B cell (primary cell): ENCODE measurements around the gene PHLDB3. TPM values are rescaled to one million over a fixed set of nuclear protein-coding genes. Genes with fewer than 3 reads are reported as not detected.
"Not testable (repeated sequence)": the region's sequence is repeated elsewhere in the genome, so short reads cannot be mapped to it uniquely, and the experiment has no call there.

ENCODE experiments used
- ATAC-seq: fragments of 200-7000 bp; cut with Tn5 transposase; one replicate; pipeline ENCODE4 v1.10.0; 2021; ENCODE audit warnings: low read depth, mild to moderate bottlenecking, moderate number of reproducible peaks, moderate library complexity
- CTCF ChIA-PET: fragments of 350-600 bp; sonication (Branson Sonifier 250); formaldehyde crosslinking; loops from one replicate; lab custom pipeline; 2021; ENCODE audit warnings: antibody characterized with exemption, inconsistent platforms; lab: Charles Lee
- POLR2A ChIA-PET: fragments of 350-600 bp; sonication (Branson Sonifier 250); formaldehyde crosslinking; loops from one replicate; lab custom pipeline; 2021; ENCODE audit warnings: antibody characterized with exemption; lab: Charles Lee
- DNase-seq: peaks from one replicate; pipeline ENCODE4 v3.0.0; 2013
- H2AFZ ChIP-seq: 2 replicates; pipeline ENCODE4 v1.6.1; 2012; ENCODE audit warnings: mild to moderate bottlenecking, low read depth, low read length; ENCODE audit not compliant: insufficient read depth, poor library complexity, severe bottlenecking
- H3K27ac ChIP-seq, 2 donors: 1 replicate in 1 of 2; 2 replicates in 1 of 2; pipeline ENCODE4 v1.5.1; 2012 to 2013; ENCODE audit warnings: low read length in 2 of 2, mild to moderate bottlenecking in 2 of 2, moderate library complexity in 1 of 2
- H3K27me3 ChIP-seq, 4 experiments: fragments of 200-600 bp in 1 of 4; sonication (generic) in 1 of 4; replicated peaks in 1 of 4; 1 replicate in 2 of 4; 2 replicates in 2 of 4; pipeline versions ENCODE4 v1.6.1 to v1.7.0; 2013 to 2016; ENCODE audit warnings: low read length in 3 of 4, mild to moderate bottlenecking in 2 of 4, mixed read lengths in 1 of 4, moderate library complexity in 1 of 4; ENCODE audit not compliant: insufficient read depth in 4 of 4, control insufficient read depth in 3 of 4; ENCODE audit errors: control extremely low read depth in 1 of 4
- H3K36me3 ChIP-seq, 2 experiments: replicated peaks in 1 of 2; 1 replicate in 1 of 2; 2 replicates in 1 of 2; pipeline versions ENCODE4 v1.6.1 to v1.7.1; 2013; ENCODE audit warnings: low read length in 1 of 2; ENCODE audit not compliant: insufficient read depth in 2 of 2, control insufficient read depth in 1 of 2; ENCODE audit errors: control extremely low read depth in 1 of 2, extremely low read depth in 1 of 2
- H3K4me1 ChIP-seq, 2 donors: fragments of 200-600 bp in 1 of 2; sonication (generic) in 1 of 2; 1 replicate in 1 of 2; 2 replicates in 1 of 2; pipeline versions ENCODE4 v1.5.1 to v1.6.1; 2013 to 2017; ENCODE audit warnings: low read length in 2 of 2; ENCODE audit not compliant: control insufficient read depth in 2 of 2, insufficient read depth in 2 of 2
- H3K4me2 ChIP-seq: replicated peaks from 2 replicates; pipeline ENCODE3; 2012; ENCODE audit warnings: mild to moderate bottlenecking, low read depth, low read length; ENCODE audit not compliant: poor library complexity, severe bottlenecking
- H3K4me3 ChIP-seq, 5 experiments: fragments of 200-600 bp in 1 of 5; sonication (generic) in 1 of 5; 1 replicate in 3 of 5; 2 replicates in 2 of 5; pipeline versions ENCODE4 v1.5.1 to v1.7.0; 2011 to 2016; ENCODE audit warnings: low read length in 4 of 5, mild to moderate bottlenecking in 4 of 5, low read depth in 2 of 5, control low read depth in 1 of 5, moderate library complexity in 1 of 5; ENCODE audit not compliant: insufficient read depth in 1 of 5; ENCODE audit errors: control extremely low read depth in 1 of 5, extremely low read depth in 1 of 5
- H3K79me2 ChIP-seq: fragments of 200-600 bp; sonication (generic); one replicate; pipeline ENCODE4 v1.6.0; 2016; ENCODE audit warnings: low read length; ENCODE audit not compliant: control insufficient read depth, insufficient read depth
- H3K9ac ChIP-seq: fragments of 200-600 bp; sonication (generic); 2 replicates; pipeline ENCODE4 v1.6.1; 2017; ENCODE audit warnings: mild to moderate bottlenecking, low read length, moderate library complexity
- H3K9me3 ChIP-seq, 3 donors: one replicate each; pipeline versions ENCODE4 v1.6.1 to v1.7.1; 2013; ENCODE audit warnings: low read length in 2 of 3; ENCODE audit not compliant: control insufficient read depth in 2 of 3, insufficient read depth in 1 of 3; ENCODE audit errors: control extremely low read depth in 1 of 3
- H4K20me1 ChIP-seq: 2 replicates; pipeline ENCODE4 v1.6.0; 2012; ENCODE audit warnings: mild to moderate bottlenecking, low read length; ENCODE audit not compliant: insufficient read depth, control insufficient read depth, poor library complexity, severe bottlenecking
- H3K27ac Mint-ChIP-seq: one replicate; pipeline ENCODE4 v1.8.0; 2021; ENCODE audit warnings: mixed read lengths
- H3K27me3 Mint-ChIP-seq: one replicate; pipeline ENCODE4 v1.8.0; 2021; ENCODE audit warnings: mixed read lengths
- H3K4me1 Mint-ChIP-seq: one replicate; pipeline ENCODE4 v1.8.0; 2021; ENCODE audit warnings: mixed read lengths
- H3K4me3 Mint-ChIP-seq: one replicate; pipeline ENCODE4 v1.8.0; 2021; ENCODE audit warnings: mixed read lengths
- H3K9me3 Mint-ChIP-seq: one replicate; pipeline ENCODE4 v1.8.0; 2022; ENCODE audit warnings: mixed read lengths; ENCODE audit not compliant: insufficient read depth
- EZH2 ChIP-seq: IDR thresholded peaks from 2 replicates; pipeline ENCODE4 v1.6.1; 2012; ENCODE audit warnings: borderline replicate concordance, low read depth, mild to moderate bottlenecking, moderate library complexity, low read length; ENCODE audit not compliant: insufficient read depth, poor library complexity, severe bottlenecking
- WGBS: methylation state at CpG from one replicate; pipeline ENCODE4 v1.1.5; 2013; ENCODE audit warnings: missing lambda C conversion rate; ENCODE audit not compliant: insufficient coverage; 5-methylcytosine and 5-hydroxymethylcytosine counted together
- intact Hi-C: fragments of 100-400 bp; cut with micrococcal nuclease; formaldehyde crosslinking; loops from one replicate; pipeline ENCODE4 v1.10.0; 2022
- polyA plus RNA-seq: library from polyadenylated mRNA; depleted of rRNA; stranded (reverse); fragments of >200 nt; gene quantifications from 2 replicates; pipeline ENCODE4 v1.2.3, GENCODE V29; 2012
- total RNA-seq, 2 donors: library from RNA; stranded (reverse); fragments of 120-200 nt in 1 of 2; gene quantifications; 1 replicate in 1 of 2; 2 replicates in 1 of 2; pipeline versions ENCODE4 v1.2.3 to v1.2.4, GENCODE V29; 2013 to 2022
- TF ChIP-seq, protein P1 (sequence below): fragments of 200-600 bp; IDR thresholded peaks from one replicate; pipeline ENCODE4 v1.8.0; 2022; ENCODE audit warnings: antibody characterized with exemption, mild to moderate bottlenecking

Gene PHLDB3
- total and polyA plus RNA-seq, 2 donors (not counting 1 experiment from before 2014, with no cell fraction given): 10.2 to 30.7 TPM

DNA sequence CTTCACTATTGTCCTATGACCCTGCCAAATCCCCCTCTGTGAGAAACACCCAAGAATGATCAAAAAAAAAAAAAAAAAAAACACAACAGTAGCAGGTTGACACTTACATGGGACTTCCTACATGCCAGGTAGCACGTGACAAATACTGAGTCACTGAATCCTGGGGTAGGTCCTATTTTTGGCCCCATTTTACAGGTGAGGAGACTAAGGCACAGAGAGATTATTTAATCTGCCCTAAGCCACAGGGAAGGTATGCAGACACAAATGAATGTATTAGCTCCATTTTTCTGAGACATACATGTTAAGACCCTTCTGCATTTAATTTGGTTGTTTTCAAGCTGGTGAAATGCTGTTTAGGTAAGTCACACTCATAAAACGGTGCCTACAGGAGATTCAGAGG lies 44.2 kb upstream of the PHLDB3 start:
- no peaks in the 10 kb centered on the region for H3K4me1 ChIP-seq
- no peak for ATAC-seq
- Mint-ChIP-seq H3K4me3 (no peak overlapping the region), H3K27ac (no peak overlapping the region), H3K9me3 (no peaks in the 10 kb centered on the region), H3K4me1 (no peaks in the 10 kb centered on the region), H3K27me3 (no peaks in the 10 kb centered on the region)
- H3K27ac ChIP-seq: no peak overlapping the region
- H4K20me1 ChIP-seq: peaks cover 15% of the 10 kb centered on the region
- no peaks in the 10 kb centered on the region for H3K9me3 ChIP-seq
- 100% methylated on average over 1 of the region's 2 CpGs for WGBS
- H3K4me2 ChIP-seq: no peak overlapping the region
- ChIA-PET CTCF (interaction anchor here (0.7 kb wide), 1 partner anchor 124 kb away, joined by 3 read pairs; no protein-coding TSS in a partner anchor), POLR2A (no interaction called here)
- no peak overlapping the region for H3K9ac ChIP-seq
- peaks cover 3 to 66% of the 10 kb centered on the region in 2 experiments for H3K36me3 ChIP-seq
- peaks cover 6% of the 10 kb centered on the region for H3K79me2 ChIP-seq
- DNase-seq: no peak
- no peak overlapping the region for H3K4me3 ChIP-seq
- TF ChIP-seq EZH2: no peak
- TF ChIP-seq, protein P1, sequence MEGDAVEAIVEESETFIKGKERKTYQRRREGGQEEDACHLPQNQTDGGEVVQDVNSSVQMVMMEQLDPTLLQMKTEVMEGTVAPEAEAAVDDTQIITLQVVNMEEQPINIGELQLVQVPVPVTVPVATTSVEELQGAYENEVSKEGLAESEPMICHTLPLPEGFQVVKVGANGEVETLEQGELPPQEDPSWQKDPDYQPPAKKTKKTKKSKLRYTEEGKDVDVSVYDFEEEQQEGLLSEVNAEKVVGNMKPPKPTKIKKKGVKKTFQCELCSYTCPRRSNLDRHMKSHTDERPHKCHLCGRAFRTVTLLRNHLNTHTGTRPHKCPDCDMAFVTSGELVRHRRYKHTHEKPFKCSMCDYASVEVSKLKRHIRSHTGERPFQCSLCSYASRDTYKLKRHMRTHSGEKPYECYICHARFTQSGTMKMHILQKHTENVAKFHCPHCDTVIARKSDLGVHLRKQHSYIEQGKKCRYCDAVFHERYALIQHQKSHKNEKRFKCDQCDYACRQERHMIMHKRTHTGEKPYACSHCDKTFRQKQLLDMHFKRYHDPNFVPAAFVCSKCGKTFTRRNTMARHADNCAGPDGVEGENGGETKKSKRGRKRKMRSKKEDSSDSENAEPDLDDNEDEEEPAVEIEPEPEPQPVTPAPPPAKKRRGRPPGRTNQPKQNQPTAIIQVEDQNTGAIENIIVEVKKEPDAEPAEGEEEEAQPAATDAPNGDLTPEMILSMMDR: no peak
- intact Hi-C loops: no loop called here
- no peak overlapping the region for H2AFZ ChIP-seq
- H3K27me3 ChIP-seq: no peaks in the 10 kb centered on the region

DNA sequence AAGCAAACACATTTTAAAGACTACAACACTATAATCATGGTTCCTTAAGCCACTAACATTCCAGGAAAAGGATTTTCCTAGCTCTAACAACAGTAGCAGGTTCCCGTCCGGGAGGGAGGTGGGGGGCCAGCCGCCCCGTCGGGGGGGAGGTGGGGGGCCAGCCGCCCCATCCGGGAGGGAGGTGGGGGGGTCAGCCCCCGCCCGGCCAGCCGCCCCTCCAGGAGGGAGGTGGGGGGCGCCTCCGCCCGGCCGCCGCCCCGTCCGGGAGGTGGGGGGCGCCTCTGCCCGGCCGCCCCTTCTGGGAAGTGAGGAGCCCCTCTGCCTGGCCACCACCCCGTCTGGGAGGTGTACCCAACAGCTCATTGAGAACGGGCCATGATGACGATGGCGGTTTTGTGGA lies 43.4 kb upstream of the PHLDB3 start:
- H3K4me1 Mint-ChIP-seq, POLR2A ChIA-PET: not testable (repeated sequence)

More for the DNA sequence above, 43.4 kb upstream of the PHLDB3 start:
- DNase-seq, intact Hi-C loops, H3K27ac ChIP-seq, H3K9me3 ChIP-seq, H3K79me2 ChIP-seq, H3K4me3 Mint-ChIP-seq, H4K20me1 ChIP-seq, H3K4me1 ChIP-seq, H3K9me3 Mint-ChIP-seq, H3K27me3 ChIP-seq, H3K9ac ChIP-seq, H3K27me3 Mint-ChIP-seq, ATAC-seq, H3K27ac Mint-ChIP-seq, H3K4me2 ChIP-seq, H3K4me3 ChIP-seq, CTCF ChIA-PET, H2AFZ ChIP-seq: not testable (repeated sequence)
- peaks cover 1 to 67% of the 10 kb centered on the region in 2 experiments for H3K36me3 ChIP-seq
- WGBS: no CpG with 5 or more reads among the region's 24 CpGs
